Hepatocyte (in vitro differentiated cells): ENCODE results near the gene SLC19A2.

Experiments used
- CTCF ChIP-seq: fragments of 200-600 bp; sonication (generic); IDR thresholded peaks from 2 replicates; pipeline ENCODE4 v1.5.1; 2016; ENCODE audit warnings: antibody characterized with exemption, mild to moderate bottlenecking; ENCODE audit not compliant: poor library complexity
- EZH2 ChIP-seq: fragments of 200-600 bp; sonication (generic); IDR thresholded peaks from 2 replicates; pipeline ENCODE4 v1.6.1; 2016; ENCODE audit warnings: antibody characterized with exemption, mild to moderate bottlenecking, borderline replicate concordance
- EZH2phosphoT487 ChIP-seq: fragments of 200-600 bp; sonication (generic); IDR thresholded peaks from one replicate; pipeline ENCODE4 v1.6.1; 2018; ENCODE audit warnings: antibody characterized with exemption, mild to moderate bottlenecking, low read depth, moderate library complexity; ENCODE audit not compliant: unreplicated experiment, severe bottlenecking

- TF ChIP-seq CTCF (no peak), EZH2 (no peak), EZH2phosphoT487 (no peak)
Observed at GRCh38 chr1:169507413-169507812, 21.7 kb upstream of the SLC19A2 start.
